NK-92 treated with Interleukin-12 subunit alpha and Interleukin-12 subunit beta, amount 100 ng/mL, for 24 hours (cell line): ENCODE results near the gene CDK11B.

ENCODE experiments used
- DNase-seq: peaks from one replicate; lab custom pipeline; 2025; lab: John Stamatoyannopoulos, UW

CDK11B gene

GRCh38 chr1:1627261-1627828 is 31.5 kb downstream of the CDK11B start:
- no peak for DNase-seq

GRCh38 chr1:1626207-1627141 is 32.3 kb downstream of the CDK11B start:
- no peak for DNase-seq

GRCh38 chr1:1625824-1626206 is 33.0 kb downstream of the CDK11B start:
- DNase-seq: no peak

GRCh38 chr1:1625404-1625775 is 33.4 kb downstream of the CDK11B start:
- no peak for DNase-seq

GRCh38 chr1:1624443-1625403 is 34.1 kb downstream of the CDK11B start:
- DNase-seq: no peak

- DNase-seq: no peak
Observed at GRCh38 chr1:1623631-1624442, 35.0 kb downstream of the CDK11B start.

- no peak for DNase-seq
Observed at GRCh38 chr1:1623181-1623630, 35.6 kb downstream of the CDK11B start.

- no peak for DNase-seq
Observed at GRCh38 chr1:1622788-1623094, 36.1 kb downstream of the CDK11B start.

- no peak for DNase-seq
Observed at GRCh38 chr1:1622010-1622787, 36.6 kb downstream of the CDK11B start.

GRCh38 chr1:1621173-1622009 is 37.4 kb downstream of the CDK11B start:
- no peak for DNase-seq

- DNase-seq: no peak
Observed at GRCh38 chr1:1620433-1621139, 38.2 kb downstream of the CDK11B start.

GRCh38 chr1:1619917-1620361 is 38.9 kb downstream of the CDK11B start:
- no peak for DNase-seq

GRCh38 chr1:1618396-1619068 is 40.3 kb downstream of the CDK11B start:
- no peak for DNase-seq

- no peak for DNase-seq
Observed at GRCh38 chr1:1617925-1618324, 40.9 kb downstream of the CDK11B start.

GRCh38 chr1:1617516-1617915 is 41.3 kb downstream of the CDK11B start:
- no peak for DNase-seq

GRCh38 chr1:1616838-1617237 is 42.0 kb downstream of the CDK11B start:
- DNase-seq: no peak

- no peak for DNase-seq
Observed at GRCh38 chr1:1616045-1616790, 42.6 kb downstream of the CDK11B start.
